ACC112 (cell line): ENCODE results near the gene NEDD8.
A peak's percentile ranks its signal among the peaks of the same experiment; 100 is the strongest.

Experiments used
- H2AFZ ChIP-seq: fragments of 200-600 bp; sonication (generic); one replicate; pipeline ENCODE4 v1.6.0; 2017; ENCODE audit warnings: antibody characterized with exemption, low read length; ENCODE audit not compliant: unreplicated experiment
- H3K27ac ChIP-seq: fragments of 200-600 bp; sonication (generic); 2 replicates; pipeline ENCODE4 v1.5.1; 2014; ENCODE audit warnings: low read depth, mild to moderate bottlenecking, antibody characterized with exemption, low read length, moderate library complexity
- H3K27me3 ChIP-seq: fragments of 200-600 bp; sonication (generic); 2 replicates; pipeline ENCODE4 v1.6.1; 2014; ENCODE audit warnings: mild to moderate bottlenecking, antibody characterized with exemption, low read length, moderate library complexity, mixed read lengths; ENCODE audit not compliant: insufficient read depth
- H3K36me3 ChIP-seq: fragments of 200-600 bp; sonication (generic); 2 replicates; pipeline ENCODE4 v1.6.1; 2016; ENCODE audit warnings: mild to moderate bottlenecking, antibody characterized with exemption, low read length, moderate library complexity, mixed read lengths; ENCODE audit not compliant: insufficient read depth
- H3K4me1 ChIP-seq: fragments of 200-600 bp; sonication (generic); one replicate; pipeline ENCODE4 v1.6.1; 2016; ENCODE audit warnings: low read length, mixed read lengths; ENCODE audit not compliant: insufficient read depth, unreplicated experiment, control insufficient read depth
- H3K4me3 ChIP-seq: fragments of 200-600 bp; sonication (generic); 2 replicates; pipeline ENCODE4 v1.5.1; 2014; ENCODE audit warnings: mild to moderate bottlenecking, low read depth, low read length
- H3K79me2 ChIP-seq: fragments of 200-600 bp; sonication (generic); one replicate; pipeline ENCODE4 v1.6.0; 2016; ENCODE audit warnings: low read length; ENCODE audit not compliant: control insufficient read depth, unreplicated experiment, insufficient read depth

NEDD8 gene

GRCh38 chr14:24184104-24184970 lies 47.8 kb downstream of the NEDD8 start:
- Histone ChIP-seq H3K27ac (no peak overlapping the region), H3K36me3 (peaks cover 6% of the 10 kb centered on the region; the same call in 1 of the 2 replicates), H3K27me3 (no peaks in the 10 kb centered on the region), H3K4me1 (peaks cover 6% of the 10 kb centered on the region), H2AFZ (no peak overlapping the region), H3K79me2 (peaks cover 11% of the 10 kb centered on the region), H3K4me3 (no peak overlapping the region)

- Histone ChIP-seq H3K4me1 (peaks cover 6% of the 10 kb centered on the region), H3K36me3 (peaks cover 7% of the 10 kb centered on the region; the same call in 1 of the 2 replicates), H3K27me3 (no peaks in the 10 kb centered on the region), H3K4me3 (no peak overlapping the region), H2AFZ (no peak overlapping the region), H3K79me2 (peaks cover 11% of the 10 kb centered on the region), H3K27ac (no peak overlapping the region)
Observed at GRCh38 chr14:24183014-24183481, 49.1 kb downstream of the NEDD8 start.

- H2AFZ ChIP-seq: no peak overlapping the region
- H3K79me2 ChIP-seq: peaks cover 7% of the 10 kb centered on the region
- no peaks in the 10 kb centered on the region for H3K27me3 ChIP-seq
- no peak overlapping the region for H3K27ac ChIP-seq
- no peaks in the 10 kb centered on the region for H3K4me1 ChIP-seq
- H3K4me3 ChIP-seq: no peak overlapping the region
- peaks cover 9% of the 10 kb centered on the region; the same call in 1 of the 2 replicates for H3K36me3 ChIP-seq
Observed at GRCh38 chr14:24182110-24182882, 49.9 kb downstream of the NEDD8 start.

- Histone ChIP-seq H3K27ac (no peak overlapping the region), H2AFZ (no peak overlapping the region), H3K79me2 (no peaks in the 10 kb centered on the region), H3K4me3 (no peak overlapping the region), H3K27me3 (no peaks in the 10 kb centered on the region), H3K36me3 (peaks cover 13% of the 10 kb centered on the region; the same call in 1 of the 2 replicates), H3K4me1 (no peaks in the 10 kb centered on the region)
Observed at GRCh38 chr14:24181371-24182077, 50.6 kb downstream of the NEDD8 start.

- Histone ChIP-seq H3K27ac (peak overlapping the region; percentile 15; the same call in 1 of the 2 replicates), H3K4me1 (no peaks in the 10 kb centered on the region), H2AFZ (no peak overlapping the region), H3K79me2 (no peaks in the 10 kb centered on the region), H3K36me3 (peaks cover 14% of the 10 kb centered on the region; the same call in 1 of the 2 replicates), H3K27me3 (no peaks in the 10 kb centered on the region), H3K4me3 (no peak overlapping the region)
Observed at GRCh38 chr14:24179961-24180796, 52.0 kb downstream of the NEDD8 start.

- H3K27ac ChIP-seq: peak overlapping the region; percentile 15; the same call in 1 of the 2 replicates
- H3K27me3 ChIP-seq: no peaks in the 10 kb centered on the region
- H2AFZ ChIP-seq: no peak overlapping the region
- H3K4me1 ChIP-seq: no peaks in the 10 kb centered on the region
- peaks cover 18% of the 10 kb centered on the region for H3K36me3 ChIP-seq
- H3K79me2 ChIP-seq: no peaks in the 10 kb centered on the region
- H3K4me3 ChIP-seq: no peak overlapping the region
Observed at GRCh38 chr14:24179294-24179960, 52.7 kb downstream of the NEDD8 start.

GRCh38 chr14:24178399-24179178 lies 53.6 kb downstream of the NEDD8 start:
- H3K36me3 ChIP-seq: peaks cover 18% of the 10 kb centered on the region
- no peak overlapping the region for H3K27ac ChIP-seq

GRCh38 chr14:24177891-24178290 lies 54.3 kb downstream of the NEDD8 start:
- Histone ChIP-seq H3K4me3 (no peak overlapping the region), H3K4me1 (no peaks in the 10 kb centered on the region), H3K27me3 (no peaks in the 10 kb centered on the region), H2AFZ (no peak overlapping the region), H3K36me3 (peaks cover 25% of the 10 kb centered on the region), H3K27ac (no peak overlapping the region), H3K79me2 (no peaks in the 10 kb centered on the region)

More at GRCh38 chr14:24178399-24179178, 53.6 kb downstream of the NEDD8 start:
- no peak overlapping the region for H3K4me3 ChIP-seq
- no peak overlapping the region for H2AFZ ChIP-seq
- no peaks in the 10 kb centered on the region for H3K27me3 ChIP-seq
- no peaks in the 10 kb centered on the region for H3K4me1 ChIP-seq
- no peaks in the 10 kb centered on the region for H3K79me2 ChIP-seq
